NCI-H1694 (cell line): ENCODE results near the gene CPEB2.

Source experiments
- DNase-seq: peaks from one replicate; lab custom pipeline; 2025; lab: John Stamatoyannopoulos, UW

CPEB2 gene

GRCh38 chr4:15010038-15010585 is 7.8 kb downstream of the CPEB2 start:
- DNase-seq, result no peak

DNA sequence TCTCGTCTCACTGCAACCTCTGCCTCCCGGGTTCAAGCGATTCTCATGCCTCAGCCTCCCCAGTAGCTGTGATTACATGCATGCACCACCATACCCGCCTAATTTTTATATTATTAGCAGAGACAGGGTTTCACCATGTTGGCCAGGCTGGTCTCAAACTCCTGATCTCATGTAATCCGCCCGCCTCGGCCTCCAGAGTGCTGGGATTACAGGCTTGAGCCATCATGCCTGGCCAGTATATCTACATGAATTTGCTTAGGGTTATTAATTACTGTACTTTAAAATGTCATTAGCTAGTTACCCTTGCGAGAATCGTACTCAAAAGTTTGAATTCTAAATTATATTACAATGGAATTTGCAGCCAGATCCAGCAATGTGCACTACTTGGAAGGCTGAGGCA is 8.9 kb downstream of the CPEB2 start:
- DNase-seq, result no peak

DNA sequence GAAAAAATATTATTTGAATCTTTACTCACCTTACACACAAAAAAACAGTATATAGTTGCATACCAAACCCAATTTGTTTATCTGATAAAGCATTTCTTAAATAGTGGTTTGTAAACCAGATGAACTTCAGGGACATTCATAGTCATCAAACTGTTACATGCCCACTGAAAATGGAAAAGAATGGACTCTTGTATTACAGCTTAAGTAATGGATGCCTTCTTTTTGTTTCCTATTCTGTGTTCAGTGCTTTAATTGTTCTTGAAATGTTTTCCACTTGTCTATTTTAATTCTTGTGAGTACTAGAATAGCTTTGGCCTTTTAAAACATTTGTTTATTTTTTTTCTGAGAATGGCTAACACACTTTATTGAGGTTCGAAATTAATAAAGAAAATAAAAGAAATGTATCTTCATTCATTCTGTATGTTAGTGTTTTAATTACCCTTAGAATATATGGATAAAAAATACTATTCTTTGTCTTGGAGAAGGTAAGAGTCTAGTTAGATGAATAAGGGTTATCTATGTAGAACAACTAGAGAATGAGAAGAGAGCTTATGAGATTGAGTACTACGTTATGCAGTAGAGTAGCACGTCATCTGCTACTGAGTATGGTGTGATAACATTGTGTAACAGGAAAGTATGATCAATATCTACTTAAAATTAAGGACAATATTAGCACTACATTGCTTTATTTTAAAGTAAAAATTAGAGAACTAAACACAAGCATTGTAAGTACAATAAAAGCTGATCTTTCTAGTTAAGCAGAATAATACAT is 9.9 kb downstream of the CPEB2 start:
- DNase-seq, result no peak

GRCh38 chr4:15013585-15013984 is 11.3 kb downstream of the CPEB2 start:
- no peak for DNase-seq

DNA sequence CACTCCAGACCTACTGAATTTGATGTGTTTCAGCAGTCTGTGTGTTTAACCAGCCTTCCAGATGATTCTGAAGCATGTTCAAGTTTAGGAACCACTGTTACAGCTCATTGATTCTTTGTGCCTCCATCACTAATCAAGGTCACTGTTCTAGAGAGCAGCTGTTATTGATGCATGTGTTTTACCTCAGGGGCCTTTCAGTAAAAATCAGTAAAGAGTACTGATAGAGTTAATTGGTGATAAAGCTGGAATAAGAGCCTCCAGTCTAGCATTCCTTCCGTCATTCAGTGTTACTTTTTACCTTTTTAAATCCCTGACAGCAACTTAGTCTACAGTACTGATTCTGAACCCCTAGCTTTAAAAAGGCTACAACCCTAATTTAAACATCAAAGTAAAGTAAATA is 12.9 kb downstream of the CPEB2 start:
- DNase-seq, result no peak

GRCh38 chr4:15018361-15018760 is 16.1 kb downstream of the CPEB2 start:
- DNase-seq, result no peak

DNA sequence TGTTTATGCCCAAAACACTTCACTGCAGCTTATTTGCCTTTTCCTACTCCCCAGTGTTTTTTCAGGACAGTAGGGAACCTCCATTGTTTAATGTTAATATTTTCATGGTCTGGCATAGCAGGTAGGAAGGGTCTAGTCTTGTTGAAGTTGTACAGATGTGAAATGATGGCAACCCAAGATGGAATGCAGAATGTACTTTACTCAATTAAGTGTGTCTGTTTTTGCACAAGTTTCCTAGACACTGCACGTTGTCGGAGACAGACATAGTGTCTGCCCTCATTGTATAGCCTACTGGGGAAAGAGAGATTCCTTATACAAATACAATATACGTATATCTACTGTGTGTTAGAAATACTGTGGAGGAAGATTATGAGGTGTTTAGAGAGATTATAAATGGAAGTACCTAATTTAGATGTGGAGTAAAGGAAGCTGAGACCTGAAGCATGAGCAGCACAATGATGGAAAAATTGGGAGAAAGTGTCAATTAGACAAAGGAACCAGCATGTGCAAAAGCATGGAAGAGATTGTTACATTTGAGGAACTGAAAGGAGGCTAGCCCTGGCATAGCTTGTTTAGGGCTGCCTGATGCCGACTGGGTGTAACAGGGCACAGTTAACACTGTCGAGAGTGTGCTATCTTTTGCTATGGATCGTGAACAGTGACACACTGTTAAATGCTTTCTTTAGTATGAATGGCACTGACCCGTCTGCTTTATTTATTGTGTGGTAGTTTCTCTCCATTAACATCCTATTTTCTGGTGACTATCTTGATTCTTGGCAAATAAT is 18.4 kb downstream of the CPEB2 start:
- DNase-seq, result no peak

- no peak for DNase-seq
Measured at GRCh38 chr4:15021311-15021710, 19.0 kb downstream of the CPEB2 start.

DNA sequence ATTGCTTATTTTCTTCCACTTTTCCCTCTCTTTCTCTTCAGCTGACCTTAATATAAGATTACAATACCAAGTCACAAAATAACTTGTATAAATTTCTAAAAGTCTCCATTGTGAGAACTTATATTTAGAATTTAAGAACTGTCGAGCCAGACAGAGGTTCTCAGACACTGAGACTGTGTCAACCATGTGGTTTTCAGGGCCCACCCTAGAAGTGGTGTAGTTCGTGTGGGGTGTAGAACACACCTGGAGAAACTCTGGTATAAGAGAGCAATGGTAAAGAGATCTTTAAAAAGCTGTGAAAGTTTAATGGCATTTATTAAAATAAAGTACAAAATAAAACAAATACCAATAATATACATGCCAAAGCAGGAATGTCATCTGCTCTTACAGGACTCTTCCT is 19.7 kb downstream of the CPEB2 start:
- DNase-seq, result no peak

- DNase-seq, result no peak
Measured at GRCh38 chr4:15024386-15024785, 22.1 kb downstream of the CPEB2 start.

GRCh38 chr4:15025693-15026092 is 23.4 kb downstream of the CPEB2 start:
- no peak for DNase-seq

GRCh38 chr4:15027921-15028435 is 25.7 kb downstream of the CPEB2 start:
- DNase-seq, result no peak

DNA sequence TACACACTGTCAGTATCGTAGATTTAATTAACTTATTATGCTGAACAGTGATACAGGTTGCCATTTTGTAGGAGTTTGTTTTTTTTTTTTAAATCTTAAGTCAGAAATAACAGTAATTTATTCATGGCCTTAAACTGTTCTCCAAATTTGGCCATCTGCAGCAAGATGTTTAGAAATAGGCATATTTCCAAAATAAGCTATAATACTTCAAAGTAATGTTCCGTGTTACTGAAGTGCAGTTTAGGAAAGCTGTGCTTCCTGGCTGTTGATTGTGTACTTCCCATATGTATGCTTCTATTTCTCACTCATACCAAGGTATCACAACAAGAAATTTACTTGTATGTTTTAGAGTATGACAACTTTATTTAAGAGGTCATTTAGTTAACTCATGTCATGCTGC is 28.9 kb downstream of the CPEB2 start:
- DNase-seq, result no peak

- no peak for DNase-seq
Measured at GRCh38 chr4:15031993-15032675, 29.9 kb downstream of the CPEB2 start.

- DNase-seq, result no peak
Measured at GRCh38 chr4:15034071-15034764, 31.9 kb downstream of the CPEB2 start.

- DNase-seq, result no peak
Measured at GRCh38 chr4:15035159-15035558, 32.9 kb downstream of the CPEB2 start.

DNA sequence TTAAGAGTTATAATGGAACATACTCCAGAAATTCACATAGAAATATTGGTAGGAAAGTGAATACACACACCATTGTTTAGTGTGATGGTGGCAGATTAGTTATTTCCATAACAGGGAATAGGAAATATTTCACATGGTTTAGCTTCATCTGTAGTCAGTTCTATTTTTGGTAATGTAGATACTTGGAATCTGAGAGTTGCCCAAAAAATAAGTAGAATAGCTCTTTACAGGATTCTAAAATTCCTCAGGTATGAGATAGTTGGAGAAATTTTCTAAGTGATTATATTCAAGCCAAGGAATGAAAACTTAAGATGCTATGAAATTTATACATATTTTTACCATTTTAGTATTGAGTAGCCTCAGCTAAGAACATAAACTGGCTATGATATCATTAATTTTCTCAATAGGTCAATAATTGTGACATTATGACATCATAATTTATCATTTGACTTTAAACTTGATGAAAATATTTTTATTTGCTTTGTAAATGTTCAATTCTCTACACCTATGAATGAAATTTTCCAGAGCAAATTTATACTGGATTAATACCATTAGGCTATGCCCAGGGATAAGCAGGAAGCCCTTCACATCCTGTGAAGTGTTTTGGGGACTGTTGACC is 35.8 kb downstream of the CPEB2 start:
- no peak for DNase-seq

GRCh38 chr4:15040916-15041463 is 38.7 kb downstream of the CPEB2 start:
- no peak for DNase-seq

DNA sequence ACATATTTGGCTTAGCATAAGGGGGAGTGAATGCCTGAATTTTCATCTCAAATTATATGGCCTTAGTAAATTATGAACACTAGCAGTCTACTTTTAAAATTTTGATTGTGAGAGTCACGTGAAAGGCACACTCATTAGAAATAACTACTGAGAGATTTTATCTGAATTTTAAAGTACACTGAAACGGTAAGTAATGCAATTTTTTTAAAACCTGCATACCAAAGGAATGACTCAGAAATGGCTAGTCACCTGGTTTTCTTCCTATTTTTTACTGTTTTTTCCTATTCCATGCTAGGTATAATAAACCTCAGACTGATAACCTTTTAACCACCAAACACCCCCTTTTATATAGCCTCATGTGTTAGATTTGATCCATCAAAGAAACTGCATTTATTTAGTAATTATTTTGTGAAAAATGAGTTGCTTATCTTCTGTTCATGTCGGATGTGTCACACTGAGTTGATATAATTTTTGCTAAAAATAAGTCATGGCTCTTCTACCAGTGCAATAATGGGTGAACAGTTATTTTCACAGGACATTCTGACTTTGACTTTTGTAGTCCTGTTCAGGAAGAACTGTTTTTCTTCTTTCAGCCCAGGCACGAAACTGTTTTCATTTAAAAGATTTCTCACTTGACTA is 40.4 kb downstream of the CPEB2 start:
- no peak for DNase-seq

DNA sequence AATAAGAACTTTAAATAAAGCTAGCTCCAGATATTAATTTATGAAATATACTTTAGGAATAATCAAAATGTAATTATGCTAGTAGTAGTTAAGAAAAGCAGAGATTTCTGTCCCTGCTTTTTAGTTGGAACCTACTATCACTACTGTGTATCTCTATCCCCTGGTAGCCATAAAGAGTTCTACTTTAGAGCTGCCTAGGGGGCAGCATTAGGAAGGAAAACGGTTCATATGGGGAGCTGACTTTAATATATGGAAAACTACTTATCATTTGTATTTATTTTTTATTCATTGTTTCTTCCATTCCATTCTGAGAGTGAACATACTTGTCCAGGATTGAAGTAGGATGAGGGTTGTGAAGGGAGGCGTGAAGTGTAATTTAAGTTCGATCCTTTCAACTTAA is 40.9 kb downstream of the CPEB2 start:
- DNase-seq, result no peak

GRCh38 chr4:15043922-15044321 is 41.6 kb downstream of the CPEB2 start:
- no peak for DNase-seq
